A673 (cell line): ENCODE results near the gene YTHDF1. TPM values are rescaled to one million over a fixed set of nuclear protein-coding genes. Genes with fewer than 3 reads are reported as not detected.

Experiments
- BruUV-seq: library from RNA; stranded (reverse); fragments of 400-500 nt; replicated peaks from 2 replicates; lab custom pipeline; 2021; lab: Mats Ljungman, UMichigan
- CTCF ChIA-PET: fragments of 300-600 bp; sonication (Branson Sonifier 250); formaldehyde crosslinking; loops from one replicate; lab custom pipeline; 2022; ENCODE audit warnings: antibody characterized with exemption; lab: Charles Lee
- POLR2A ChIA-PET: fragments of 300-600 bp; sonication (Branson Sonifier 250); formaldehyde crosslinking; loops from one replicate; lab custom pipeline; 2022; ENCODE audit warnings: antibody characterized with exemption; ENCODE audit not compliant: low non-redundant PET; lab: Charles Lee
- DNase-seq: peaks from one replicate; pipeline ENCODE4 v3.0.0-alpha.2; 2015; ENCODE audit warnings: low spot score
- H3K27ac ChIP-seq: fragments of 200-600 bp; sonication (generic); 2 replicates; pipeline ENCODE4 v1.5.1; 2016; ENCODE audit warnings: mixed run types, low read depth, mild to moderate bottlenecking, mixed read lengths, antibody characterized with exemption, low read length; ENCODE audit not compliant: poor library complexity, severe bottlenecking
- H3K27me3 ChIP-seq: fragments of 200-600 bp; sonication (generic); replicated peaks from 2 replicates; pipeline ENCODE4 v1.6.1; 2017; ENCODE audit warnings: mixed run types, low read depth, mild to moderate bottlenecking, mixed read lengths, antibody characterized with exemption, low read length; ENCODE audit not compliant: insufficient read depth, poor library complexity
- H3K36me3 ChIP-seq: fragments of 200-600 bp; sonication (generic); 2 replicates; pipeline ENCODE4 v1.6.1; 2016; ENCODE audit warnings: mixed run types, mild to moderate bottlenecking, mixed read lengths, antibody characterized with exemption, low read length; ENCODE audit not compliant: insufficient read depth, poor library complexity, severe bottlenecking
- H3K4me1 ChIP-seq: fragments of 200-600 bp; sonication (generic); 2 replicates; pipeline ENCODE4 v1.6.1; 2017; ENCODE audit warnings: mixed run types, mild to moderate bottlenecking, mixed read lengths, antibody characterized with exemption, low read length; ENCODE audit not compliant: insufficient read depth, poor library complexity, severe bottlenecking
- H3K4me3 ChIP-seq: fragments of 200-600 bp; sonication (generic); 2 replicates; pipeline ENCODE4 v1.5.1; 2016; ENCODE audit warnings: low read depth, mixed run types, mild to moderate bottlenecking, mixed read lengths, low read length; ENCODE audit not compliant: poor library complexity, severe bottlenecking
- H3K9me3 ChIP-seq: fragments of 200-600 bp; sonication (generic); 2 replicates; pipeline ENCODE4 v1.6.1; 2016; ENCODE audit warnings: mixed run types, low read depth, mild to moderate bottlenecking, mixed read lengths, antibody characterized with exemption, low read length; ENCODE audit not compliant: poor library complexity, severe bottlenecking
- EZH2 ChIP-seq: fragments of 200-600 bp; sonication (generic); IDR thresholded peaks from 2 replicates; pipeline ENCODE4 v1.6.1; 2017; ENCODE audit warnings: borderline replicate concordance, low read depth, mild to moderate bottlenecking, mixed read lengths, antibody characterized with exemption, low read length; ENCODE audit not compliant: poor library complexity, severe bottlenecking
- intact Hi-C: fragments of 100-400 bp; cut with micrococcal nuclease; formaldehyde crosslinking; loops from one replicate; pipeline ENCODE4 v1.10.0; 2022; ENCODE audit not compliant: unreplicated experiment
- total RNA-seq: library from RNA; stranded (reverse); gene quantifications from 2 replicates; pipeline ENCODE4 v1.2.3, GENCODE V29; 2021
- TF ChIP-seq, protein P1 (sequence below): fragments of 300-800, 200-600 bp; sonication (generic); conservative IDR thresholded peaks from 2 replicates; pipeline ENCODE4 v1.5.1; 2017; ENCODE audit warnings: low read depth, mild to moderate bottlenecking, antibody characterized with exemption, low read length, moderate library complexity, mixed read lengths

YTHDF1 gene
- total RNA-seq, 1 experiment from 2014 or later: 52.4 TPM

DNA sequence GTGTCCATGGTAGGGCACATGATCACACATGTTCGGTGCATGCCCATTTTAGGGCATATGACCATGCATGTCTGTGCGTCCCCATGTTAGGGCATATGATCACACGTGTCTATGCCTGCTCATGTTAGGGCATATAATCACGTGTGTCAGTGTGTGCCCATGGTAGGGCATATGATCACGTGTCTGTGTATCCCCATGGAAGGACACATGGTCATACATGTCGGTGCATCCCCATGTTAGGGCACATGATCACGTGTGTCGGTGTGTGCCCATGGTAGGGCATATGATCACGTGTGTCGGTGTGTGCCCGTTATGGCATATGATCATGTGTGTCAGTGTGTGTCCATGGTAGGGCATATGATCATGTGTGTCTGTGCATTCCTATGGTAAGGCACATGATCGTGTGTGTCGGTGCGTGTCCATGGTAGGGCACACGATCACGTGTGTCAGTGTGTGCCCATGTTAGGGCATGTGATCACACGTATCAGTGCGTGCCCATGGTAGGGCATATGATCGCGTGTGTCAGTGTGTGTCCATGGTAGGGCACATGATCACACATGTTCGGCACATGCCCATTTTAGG lies 30.6 kb downstream of the YTHDF1 start:
- no peak overlapping the region for H3K27ac ChIP-seq
- no peak for DNase-seq
- POLR2A ChIA-PET: no interaction called here
- intact Hi-C loops: no loop called here
- no peaks in the 10 kb centered on the region for H3K4me1 ChIP-seq
- TF ChIP-seq, protein P1, sequence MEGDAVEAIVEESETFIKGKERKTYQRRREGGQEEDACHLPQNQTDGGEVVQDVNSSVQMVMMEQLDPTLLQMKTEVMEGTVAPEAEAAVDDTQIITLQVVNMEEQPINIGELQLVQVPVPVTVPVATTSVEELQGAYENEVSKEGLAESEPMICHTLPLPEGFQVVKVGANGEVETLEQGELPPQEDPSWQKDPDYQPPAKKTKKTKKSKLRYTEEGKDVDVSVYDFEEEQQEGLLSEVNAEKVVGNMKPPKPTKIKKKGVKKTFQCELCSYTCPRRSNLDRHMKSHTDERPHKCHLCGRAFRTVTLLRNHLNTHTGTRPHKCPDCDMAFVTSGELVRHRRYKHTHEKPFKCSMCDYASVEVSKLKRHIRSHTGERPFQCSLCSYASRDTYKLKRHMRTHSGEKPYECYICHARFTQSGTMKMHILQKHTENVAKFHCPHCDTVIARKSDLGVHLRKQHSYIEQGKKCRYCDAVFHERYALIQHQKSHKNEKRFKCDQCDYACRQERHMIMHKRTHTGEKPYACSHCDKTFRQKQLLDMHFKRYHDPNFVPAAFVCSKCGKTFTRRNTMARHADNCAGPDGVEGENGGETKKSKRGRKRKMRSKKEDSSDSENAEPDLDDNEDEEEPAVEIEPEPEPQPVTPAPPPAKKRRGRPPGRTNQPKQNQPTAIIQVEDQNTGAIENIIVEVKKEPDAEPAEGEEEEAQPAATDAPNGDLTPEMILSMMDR: no peak
- no peak for TF ChIP-seq EZH2
- no TSS peak for BruUV-seq
- H3K4me3 ChIP-seq: no peak overlapping the region
- H3K27me3 ChIP-seq: no peaks in the 10 kb centered on the region
- no peaks in the 10 kb centered on the region for H3K36me3 ChIP-seq
- CTCF ChIA-PET: no interaction called here
- H3K9me3 ChIP-seq: no peaks in the 10 kb centered on the region

DNA sequence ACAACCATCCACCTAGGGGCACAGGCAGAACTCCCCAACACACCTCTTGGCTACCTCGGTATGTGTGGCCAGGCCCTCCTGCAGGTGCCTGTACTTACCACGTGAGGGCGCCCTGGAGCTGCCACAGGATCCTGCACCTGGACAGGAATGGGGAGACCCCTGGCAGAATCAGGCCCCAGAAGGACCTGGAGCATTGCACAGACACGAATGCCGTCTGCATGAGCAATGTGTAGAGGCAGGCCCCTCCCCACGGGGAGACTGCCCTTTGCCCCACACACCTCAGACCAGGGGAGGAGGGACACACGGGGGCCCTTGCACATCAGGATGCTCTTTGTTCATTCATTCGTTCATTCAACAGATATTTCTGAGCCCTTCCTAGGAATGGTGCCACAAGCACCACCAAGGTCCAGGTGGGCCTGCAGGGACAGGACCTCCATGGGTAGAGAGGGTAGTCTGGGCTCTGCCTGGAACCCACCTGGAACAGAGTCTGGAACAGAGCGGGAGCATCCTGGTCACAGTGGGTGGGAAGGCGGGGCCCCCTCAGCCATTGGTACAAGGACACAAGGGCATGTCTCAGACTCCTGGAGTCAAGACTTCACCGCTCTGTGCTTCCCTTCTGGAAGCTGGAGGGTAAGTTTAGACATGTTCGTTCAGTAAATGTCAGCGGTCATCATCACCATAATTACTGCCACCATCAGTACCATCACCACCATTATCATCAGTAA lies 32.3 kb downstream of the YTHDF1 start:
- TF ChIP-seq EZH2: no peak
- TF ChIP-seq, protein P1: peak; percentile 88
- peak; percentile 45 for DNase-seq
- ChIA-PET POLR2A (no interaction called here), CTCF (interaction anchor here (1.0 kb wide), 1 partner anchor 198 kb away, joined by 4 read pairs; no protein-coding TSS in a partner anchor)
- Histone ChIP-seq H3K27me3 (peaks cover 14% of the 10 kb centered on the region), H3K4me1 (no peaks in the 10 kb centered on the region), H3K9me3 (no peaks in the 10 kb centered on the region), H3K27ac (no peak overlapping the region), H3K4me3 (no peak overlapping the region), H3K36me3 (no peaks in the 10 kb centered on the region)
- BruUV-seq: no TSS peak
- intact Hi-C loops: no loop called here

GRCh38 chr20:63182946-63183415 lies 33.0 kb downstream of the YTHDF1 start:
- no TSS peak for BruUV-seq
- intact Hi-C loops: no loop called here
- TF ChIP-seq, protein P1: no peak
- no peak for TF ChIP-seq EZH2
- Histone ChIP-seq H3K27me3 (peaks cover 20% of the 10 kb centered on the region), H3K27ac (no peak overlapping the region), H3K9me3 (no peaks in the 10 kb centered on the region), H3K4me1 (no peaks in the 10 kb centered on the region), H3K4me3 (no peak overlapping the region), H3K36me3 (no peaks in the 10 kb centered on the region)
- no peak for DNase-seq
- POLR2A ChIA-PET: no interaction called here
- CTCF ChIA-PET: interaction anchor here (1.0 kb wide), 1 partner anchor 199 kb away, joined by 4 read pairs; no protein-coding TSS in a partner anchor
